Measurements from ENCODE around the gene APELA.
"Not testable (repeated sequence)": the region's sequence is repeated elsewhere in the genome, so short reads cannot be mapped to it uniquely, and the experiment has no call there.

APELA gene, protein sequence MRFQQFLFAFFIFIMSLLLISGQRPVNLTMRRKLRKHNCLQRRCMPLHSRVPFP

DNA sequence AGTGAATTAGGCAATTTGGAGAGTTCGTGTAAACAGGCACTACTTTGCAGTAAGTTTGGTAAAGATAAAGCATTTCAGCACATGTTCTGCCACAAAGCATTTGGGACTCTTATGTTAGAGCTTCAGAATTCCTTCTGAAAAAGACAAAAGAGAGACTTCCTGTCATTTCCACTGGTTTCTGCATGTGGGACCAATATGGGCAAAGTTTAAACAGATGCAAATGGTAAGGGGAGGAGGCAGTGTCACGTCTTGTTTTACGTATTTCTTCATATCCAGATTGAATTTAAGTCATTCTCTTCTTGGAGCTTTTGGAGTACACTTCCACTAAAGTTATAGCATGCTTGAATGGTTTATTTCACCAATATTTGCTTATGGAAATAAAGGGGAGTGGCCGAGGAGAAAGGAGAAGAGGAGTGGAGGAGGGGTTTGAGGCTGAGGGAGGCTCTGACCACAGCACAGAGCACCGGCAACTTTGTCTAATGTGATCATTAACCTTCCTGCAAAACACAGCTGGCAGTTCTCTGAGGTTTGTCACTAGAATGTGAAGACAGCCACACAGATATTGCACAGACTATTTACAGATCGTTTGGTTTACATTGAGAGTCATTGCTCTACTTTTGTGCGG lies at the start of gene APELA:
TSS of gene APELA (plus strand) at position 479 of the 625 bp plus-strand sequence. CDS start 154 bp downstream, outside the sequence.
- no peak for DNase-seq (ENCODE audit: low read depth)

DNA sequence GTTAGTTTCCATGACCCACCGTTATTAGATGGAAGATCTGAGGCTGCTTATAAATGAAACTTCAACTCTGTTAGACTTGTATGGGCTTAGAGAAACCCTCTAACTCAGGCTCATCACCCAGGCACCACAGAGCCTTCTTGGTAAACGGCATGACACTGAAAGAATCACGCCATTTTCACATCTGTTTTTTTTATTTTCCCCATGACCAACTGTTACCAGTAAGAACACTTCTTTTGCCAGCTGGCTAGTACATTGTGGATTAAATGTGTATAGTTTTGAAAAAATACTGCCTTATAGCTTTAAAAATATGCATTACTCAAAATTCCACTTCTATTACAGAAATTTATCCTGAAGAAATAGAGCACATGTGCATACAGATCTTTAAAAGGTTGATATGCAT lies 48.0 kb upstream of the APELA start:
- DNase-seq (ENCODE audit: low read depth): no peak

DNA sequence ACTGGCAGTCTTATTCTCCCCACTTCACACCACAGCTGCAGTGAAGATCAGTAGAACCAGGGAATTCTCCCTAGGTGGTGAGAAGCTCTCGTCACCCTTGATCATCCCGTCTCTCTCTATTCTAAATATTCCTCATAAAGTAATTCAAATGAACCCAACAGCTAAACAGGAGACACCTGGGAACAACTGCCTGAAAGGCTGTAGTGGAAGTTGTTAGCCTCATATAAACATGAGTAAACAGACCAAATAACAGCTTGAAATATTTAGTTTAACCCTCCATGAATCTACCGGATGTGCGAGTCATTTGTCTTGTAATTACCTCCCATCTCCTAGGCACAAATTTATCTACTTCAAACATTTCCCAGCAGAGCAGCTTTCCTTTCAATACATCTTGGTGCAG lies 30.4 kb upstream of the APELA start:
- no peak for DNase-seq (ENCODE audit: low read depth)

DNA sequence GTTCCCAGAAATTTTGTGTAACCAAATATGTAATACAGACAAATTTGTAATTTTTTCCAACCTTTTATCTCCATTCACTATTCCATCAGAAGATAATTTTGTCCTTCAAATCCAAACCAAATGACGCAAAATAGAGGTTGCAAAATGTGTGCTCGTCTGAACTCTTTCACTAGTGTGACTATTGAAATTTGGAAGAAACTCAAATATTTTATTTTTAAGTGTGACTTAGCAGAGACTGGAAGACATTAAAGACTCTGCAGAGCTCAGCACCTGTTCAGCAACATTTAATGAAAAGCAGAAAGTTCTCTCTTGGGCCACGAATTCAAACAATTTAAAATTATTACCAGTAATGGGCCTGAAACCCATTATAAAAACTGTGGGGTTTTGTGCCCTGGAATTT lies 30.0 kb upstream of the APELA start:
- DNase-seq (ENCODE audit: low read depth): no peak

DNA sequence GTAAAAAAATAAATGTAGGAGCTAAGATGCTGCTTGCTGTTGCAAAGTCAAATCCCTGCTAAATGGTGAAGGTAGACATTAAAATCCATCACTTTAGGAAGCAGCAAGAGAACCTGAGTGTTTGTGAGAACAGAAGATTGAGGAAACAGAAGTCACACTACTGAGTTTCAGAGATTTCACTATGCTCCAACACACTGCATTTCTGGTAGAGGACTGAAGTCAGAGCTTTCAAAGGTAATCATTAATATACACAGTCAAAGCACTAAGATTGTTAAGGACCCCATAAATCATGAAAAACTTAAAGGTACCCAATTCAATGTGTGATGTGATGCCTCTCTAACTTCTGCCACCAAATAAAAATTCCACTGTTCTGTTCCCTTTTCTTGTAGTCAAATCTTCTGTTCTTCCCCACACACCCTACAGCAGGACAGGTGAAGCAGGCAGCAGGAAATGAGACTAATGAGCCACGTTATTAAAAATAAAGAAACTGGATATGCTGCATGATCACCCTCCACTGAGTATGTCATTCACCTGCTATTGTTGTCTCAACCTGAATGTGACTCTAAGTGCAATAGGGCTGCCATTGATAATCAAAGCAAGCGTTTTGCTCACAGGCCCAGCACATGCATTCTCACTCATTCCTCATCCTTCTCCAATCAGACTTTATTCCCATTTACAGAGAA lies 28.9 kb upstream of the APELA start:
- DNase-seq (ENCODE audit: low read depth): no peak

DNA sequence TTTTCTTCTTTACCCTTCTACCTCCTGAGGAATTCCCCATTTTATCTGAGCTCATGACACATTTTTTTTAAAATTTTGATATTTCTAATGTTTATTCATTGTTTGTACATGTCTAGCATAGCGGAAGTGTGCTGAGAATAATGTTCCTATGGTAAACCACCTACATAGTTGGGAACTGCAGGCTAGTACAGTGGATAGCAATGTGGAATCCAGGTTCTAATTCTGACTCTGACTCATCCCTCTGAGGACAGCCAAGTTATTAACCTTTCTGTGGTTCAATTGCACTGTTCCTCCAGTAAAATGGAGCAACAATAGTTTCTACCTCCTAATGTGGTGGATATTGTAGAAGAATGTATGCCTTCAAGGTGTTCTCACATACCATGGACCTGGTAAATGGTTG lies 20.6 kb upstream of the APELA start:
- no peak for DNase-seq (ENCODE audit: low read depth)

DNA sequence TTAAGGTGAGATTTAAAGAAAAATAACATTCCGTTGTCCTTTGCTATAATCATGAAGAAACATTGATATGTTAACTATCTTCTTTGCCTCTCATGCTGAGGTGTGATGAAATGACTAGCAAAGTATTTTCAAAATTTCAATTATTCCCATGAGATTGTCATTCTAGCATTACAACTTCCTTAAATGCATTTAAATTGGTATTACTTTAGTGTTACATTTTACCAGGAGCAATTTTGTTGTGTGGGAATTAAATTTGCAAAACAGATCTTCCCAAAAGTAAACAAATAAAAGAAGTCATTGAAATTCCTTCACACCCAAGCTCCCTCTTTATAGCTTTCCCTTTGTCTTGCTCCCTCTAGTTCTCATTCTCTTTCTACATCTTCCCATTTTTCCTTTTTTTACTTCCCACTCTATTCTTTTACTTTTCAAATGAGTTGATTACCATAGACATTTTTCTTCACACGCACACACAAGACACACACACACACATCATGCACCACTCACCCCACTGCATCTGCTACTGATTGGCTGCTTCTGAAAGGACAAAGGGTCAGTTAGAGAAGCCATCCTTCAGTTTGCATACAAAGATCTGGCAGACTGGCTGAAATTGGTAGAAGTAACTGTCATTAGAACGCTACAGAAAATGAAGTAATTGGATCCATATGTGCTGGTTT lies 10.0 kb upstream of the APELA start:
- DNase-seq (ENCODE audit: low read depth): no peak

DNA sequence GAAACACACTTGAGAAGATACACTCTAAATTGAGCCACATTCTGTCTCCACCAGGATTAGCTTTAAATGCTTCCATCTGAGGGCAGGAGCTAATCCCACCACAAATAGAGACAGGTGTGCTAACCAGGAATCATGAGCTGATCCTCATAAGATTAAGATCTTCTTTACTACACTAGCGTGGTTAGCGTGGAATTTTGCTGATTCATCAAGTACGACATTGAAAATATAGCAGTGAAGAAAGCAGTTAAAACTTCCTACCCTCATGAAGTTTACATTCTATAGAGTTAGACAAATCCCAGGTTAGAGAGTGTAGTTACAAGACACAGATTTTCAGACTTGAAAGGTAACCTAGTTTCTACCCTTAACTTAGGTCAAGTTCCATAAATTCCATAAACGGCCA lies 5.3 kb upstream of the APELA start:
- no peak for DNase-seq (ENCODE audit: low read depth)

DNA sequence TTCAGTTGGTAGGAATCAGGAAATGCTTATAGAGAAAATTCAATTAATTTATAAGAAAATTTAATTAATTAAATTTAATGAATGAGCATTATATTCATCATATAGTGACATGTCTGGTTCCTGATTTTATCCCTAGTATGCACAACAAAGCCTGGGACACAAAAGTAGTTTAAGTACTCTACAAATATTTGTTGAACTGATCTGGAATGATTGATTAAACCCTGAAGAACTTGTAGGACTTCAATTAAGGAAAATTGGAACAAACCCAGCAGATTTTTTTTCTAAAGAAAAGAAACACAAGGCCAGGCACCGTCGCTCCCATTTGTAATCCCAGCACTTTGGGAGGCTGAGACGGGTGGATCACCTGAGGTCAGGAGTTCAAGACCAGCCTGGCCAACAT lies 4.5 kb upstream of the APELA start:
- DNase-seq (ENCODE audit: low read depth): no peak

DNA sequence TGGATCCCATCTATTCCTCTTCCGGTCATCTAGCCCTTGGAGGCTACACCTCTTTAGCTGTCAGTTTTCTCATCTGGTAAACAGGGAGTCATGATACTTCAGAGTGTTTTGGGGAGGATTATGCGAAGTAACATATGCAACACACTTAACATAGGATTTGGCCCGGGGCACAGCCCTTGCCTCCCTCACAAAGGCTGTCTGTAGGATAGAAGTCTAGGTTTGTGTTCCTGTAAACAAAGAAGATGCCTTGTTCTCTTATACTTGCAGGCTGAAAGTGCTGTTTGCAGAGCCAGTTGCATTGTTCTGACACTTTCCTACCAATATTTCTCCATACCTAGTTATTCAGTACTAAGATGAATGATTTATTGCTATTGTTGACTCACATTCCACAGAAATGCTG lies 2.2 kb upstream of the APELA start:
- DNase-seq (ENCODE audit: low read depth): no peak

DNA sequence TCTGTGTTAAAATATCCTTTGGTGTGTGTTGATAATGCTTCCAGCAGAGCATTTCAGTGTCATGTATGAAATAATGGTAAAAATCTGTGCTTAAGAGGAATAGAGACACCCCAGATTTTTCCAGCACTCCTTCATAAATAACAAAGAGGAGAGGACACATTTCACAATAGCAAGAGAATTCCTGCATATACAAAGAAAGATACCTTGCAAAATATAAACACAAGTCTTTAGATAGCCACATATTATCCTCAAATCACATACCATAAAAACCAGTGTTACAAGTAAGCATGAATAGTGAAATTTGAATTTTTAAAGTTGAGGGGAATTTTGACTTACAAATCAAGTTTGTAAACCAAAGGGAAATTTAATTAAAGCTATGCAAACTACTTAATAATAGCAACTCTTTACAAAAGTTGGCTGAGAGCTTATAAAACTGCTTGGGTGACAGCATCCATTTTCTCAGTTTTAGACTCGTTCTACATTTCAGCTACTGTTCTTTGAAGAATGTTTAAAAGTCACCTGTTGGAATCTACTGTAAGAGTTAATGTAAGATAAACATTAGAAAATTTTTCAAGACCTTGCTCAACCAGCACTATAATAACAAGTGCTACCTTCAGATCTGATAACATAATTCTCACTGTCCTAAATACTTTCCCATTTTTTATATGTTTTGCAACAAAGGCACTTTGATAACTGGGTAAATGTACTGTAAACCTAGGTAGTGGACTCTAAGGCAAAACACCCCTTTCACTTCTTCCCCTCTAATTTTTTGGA lies 3.7 kb downstream of the APELA start:
- no peak for DNase-seq (ENCODE audit: low read depth)

DNA sequence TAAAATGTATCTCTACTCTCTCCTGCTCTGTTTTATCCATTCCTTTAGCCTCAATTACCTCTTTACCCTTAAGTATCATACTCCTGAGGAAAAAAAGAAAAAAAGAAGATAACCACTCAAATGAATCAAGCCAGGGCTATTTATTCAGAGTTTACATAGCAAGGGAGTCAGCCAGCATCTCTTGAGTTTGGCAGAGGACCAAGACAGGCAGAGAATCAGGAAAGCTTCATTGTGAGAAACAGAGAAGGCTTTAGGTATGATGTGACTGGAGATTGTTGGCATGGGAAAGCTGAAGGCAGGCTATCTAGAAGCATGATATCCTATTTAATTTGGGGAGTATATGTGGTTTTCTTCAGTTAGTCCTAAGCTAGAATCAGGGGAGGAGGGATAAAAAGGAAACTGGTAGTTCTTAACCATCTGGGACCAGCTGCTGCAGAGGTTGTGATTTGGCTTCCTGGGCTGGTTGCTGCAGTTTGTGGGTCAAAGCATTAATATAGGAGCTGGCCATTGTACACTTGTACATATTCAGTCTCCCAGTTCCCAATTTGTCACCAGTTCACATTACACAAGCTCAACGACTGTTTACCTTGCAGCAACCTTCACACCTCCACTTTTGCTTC lies 11.2 kb downstream of the APELA start:
- no peak for DNase-seq (ENCODE audit: low read depth)

DNA sequence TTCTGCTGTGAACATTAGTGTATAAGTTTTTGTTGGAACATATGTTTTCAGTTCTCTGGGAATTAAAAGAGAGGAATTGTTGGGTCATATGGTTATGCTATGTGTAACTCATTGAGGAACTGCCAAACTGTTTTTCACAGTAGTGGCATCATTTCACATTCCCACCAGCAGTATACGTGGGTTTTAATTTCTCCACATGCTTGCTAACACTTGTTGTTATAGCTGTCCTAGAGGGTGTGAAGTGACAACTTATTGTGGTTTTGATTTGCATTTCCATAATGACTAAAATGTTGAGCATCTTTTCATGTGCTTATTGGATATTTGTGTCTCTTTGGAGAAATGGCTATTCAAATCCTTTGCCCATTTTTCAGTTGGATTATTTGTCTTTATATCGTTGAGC lies 13.7 kb downstream of the APELA start:
- DNase-seq (ENCODE audit: low read depth): peak; percentile 22

DNA sequence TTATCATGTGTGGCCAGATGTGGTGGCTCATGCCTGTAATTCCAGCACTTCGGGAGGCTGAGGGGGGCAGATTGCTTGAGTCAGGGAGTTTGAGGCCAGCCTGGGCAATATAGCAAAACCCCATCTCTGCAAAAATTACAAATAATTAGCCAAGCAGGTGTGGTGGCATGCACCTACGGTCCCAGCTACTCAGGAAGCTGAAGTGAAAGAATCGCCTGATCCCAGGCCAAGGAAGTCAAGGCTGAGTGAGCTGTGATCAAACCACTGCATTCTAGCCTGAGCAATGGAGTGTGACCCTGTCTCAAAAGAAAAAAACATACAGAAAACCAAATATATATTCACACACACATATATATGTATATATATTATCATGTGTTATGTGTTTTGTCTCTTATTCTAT lies 15.0 kb downstream of the APELA start:
- DNase-seq (ENCODE audit: low read depth): no peak

DNA sequence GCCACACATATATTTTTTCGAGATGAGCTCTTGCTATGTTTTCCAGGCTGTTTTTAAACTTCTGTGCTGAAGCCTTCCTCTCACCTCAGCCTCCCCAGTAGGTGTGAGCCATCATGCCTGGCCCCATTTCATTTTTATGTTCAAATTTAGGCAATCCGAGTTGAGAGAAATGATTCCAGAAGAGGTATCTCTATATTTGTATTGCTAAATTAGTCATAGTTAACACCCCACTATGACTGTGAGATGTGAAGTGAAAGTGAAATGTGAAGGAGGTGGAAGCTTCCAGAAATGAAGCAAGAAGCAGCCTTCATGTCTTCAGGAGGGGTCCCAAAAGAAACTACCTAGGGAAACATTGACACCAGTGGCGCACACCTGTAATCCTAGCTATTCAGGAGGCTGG lies 17.7 kb downstream of the APELA start:
- no peak for DNase-seq (ENCODE audit: low read depth)

DNA sequence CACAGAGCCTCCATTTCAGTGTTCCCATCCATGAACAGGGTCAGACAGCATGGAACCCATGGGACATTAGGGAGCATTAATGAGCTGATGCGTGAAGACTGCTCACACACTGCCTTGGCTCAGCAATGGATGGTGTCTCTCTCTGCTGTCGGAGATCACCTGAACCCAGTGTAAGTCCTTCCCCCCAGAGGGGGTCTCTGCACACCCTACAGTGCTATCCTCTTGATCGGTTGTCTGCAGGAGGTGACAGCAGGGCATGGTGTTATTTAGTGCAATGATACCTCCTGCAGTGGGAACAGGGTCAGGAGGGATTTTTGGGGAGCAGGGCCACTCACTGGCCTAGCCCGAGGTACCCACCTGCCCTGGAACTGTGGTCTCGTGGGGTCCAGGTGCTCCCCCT lies 25.6 kb downstream of the APELA start:
- DNase-seq (ENCODE audit: low read depth): no peak

DNA sequence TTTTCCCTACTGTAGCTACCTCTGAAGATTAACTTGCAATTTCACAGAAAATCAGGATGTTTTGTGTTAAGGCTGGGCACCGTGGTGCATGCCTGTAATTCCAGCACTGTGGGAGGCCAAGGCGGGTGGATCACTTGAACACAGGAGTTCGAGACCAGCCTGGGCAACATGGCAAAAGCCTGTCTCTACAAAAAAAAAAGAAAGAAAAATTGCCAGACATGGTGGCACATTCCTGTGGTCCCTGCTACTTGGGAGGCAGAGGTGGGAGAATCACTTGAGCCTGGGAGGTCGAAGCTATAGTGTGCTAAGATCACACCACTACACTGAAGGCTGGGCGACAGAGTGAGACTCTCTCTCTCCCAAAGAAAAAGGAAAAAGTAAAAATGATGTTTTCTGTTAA lies 27.4 kb downstream of the APELA start:
- DNase-seq (ENCODE audit: low read depth): no peak

DNA sequence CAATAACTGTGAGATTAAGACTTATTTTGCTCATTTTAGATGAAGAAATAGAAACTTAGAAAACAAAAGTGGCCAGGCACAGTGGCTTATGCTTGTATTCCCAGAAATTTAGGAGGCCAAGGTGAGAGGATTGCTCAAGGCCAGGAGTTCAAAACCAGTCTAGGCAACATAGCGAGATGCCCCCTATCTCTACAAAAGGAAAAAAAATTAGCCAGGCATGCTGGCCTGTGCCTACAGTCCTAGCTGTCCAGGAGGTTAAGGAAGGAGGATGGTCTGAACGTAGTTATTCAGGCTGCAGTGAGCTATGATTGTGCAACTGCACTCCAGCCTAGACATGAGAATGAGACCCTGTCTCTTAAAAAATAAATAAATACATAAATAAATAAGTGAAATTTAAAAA lies 28.0 kb downstream of the APELA start:
- DNase-seq (ENCODE audit: low read depth): no peak

DNA sequence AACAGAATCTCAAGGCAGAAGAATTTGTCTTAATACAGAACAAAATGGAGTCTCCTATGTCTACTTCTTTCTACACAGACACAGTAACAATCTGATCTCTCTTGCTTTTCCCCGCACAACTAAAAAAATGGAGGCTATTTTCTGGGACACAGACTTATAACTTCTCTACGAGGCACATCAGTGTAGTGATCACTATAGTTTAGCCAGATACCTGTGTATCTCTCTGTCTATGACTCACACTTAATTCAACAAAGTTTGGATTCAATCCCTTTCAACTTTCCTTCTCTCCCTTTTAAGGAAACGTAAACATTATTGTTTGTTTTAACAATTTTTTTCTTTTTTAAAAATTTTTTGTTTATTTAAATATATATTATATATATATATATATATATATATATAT lies 29.4 kb downstream of the APELA start:
- no peak for DNase-seq (ENCODE audit: low read depth)

DNA sequence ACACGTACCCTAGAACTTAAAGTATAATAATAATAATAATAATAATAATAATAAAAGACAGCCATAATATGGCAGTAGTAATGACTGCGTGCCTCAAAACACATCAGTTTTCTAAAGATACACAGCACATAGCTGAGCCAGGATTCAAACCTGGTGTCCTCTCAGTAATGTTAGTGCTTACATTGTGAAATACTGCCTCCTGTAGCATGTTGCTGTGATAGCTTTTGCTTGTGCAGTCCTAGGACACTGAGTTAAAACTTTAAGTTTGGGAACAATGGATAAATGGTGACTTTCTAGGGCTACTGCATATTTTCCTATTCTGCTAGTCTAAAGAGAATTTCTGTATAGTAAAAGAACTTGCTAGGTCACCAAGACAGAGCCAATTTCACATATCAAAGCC lies 36.5 kb downstream of the APELA start:
- DNase-seq (ENCODE audit: low read depth): not testable (repeated sequence)

DNA sequence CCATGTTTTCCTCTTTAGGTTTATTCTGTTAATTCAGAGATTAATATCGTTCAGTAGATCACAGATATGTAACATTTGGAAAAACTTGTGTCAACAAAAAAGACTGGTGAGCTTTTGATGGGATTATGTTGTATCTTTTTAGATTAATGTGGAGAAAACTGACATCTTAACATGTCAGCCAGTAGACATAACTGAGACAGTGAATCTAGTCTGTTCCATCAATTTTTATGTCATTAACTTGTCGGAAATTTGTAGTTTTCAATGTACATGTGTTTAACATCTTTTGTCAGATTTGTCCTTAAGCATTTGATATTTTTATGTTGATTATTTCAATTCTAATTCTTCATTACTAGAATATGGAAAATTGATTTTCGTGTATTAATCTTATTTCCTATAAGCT lies 42.0 kb downstream of the APELA start:
- DNase-seq (ENCODE audit: low read depth): no peak

DNA sequence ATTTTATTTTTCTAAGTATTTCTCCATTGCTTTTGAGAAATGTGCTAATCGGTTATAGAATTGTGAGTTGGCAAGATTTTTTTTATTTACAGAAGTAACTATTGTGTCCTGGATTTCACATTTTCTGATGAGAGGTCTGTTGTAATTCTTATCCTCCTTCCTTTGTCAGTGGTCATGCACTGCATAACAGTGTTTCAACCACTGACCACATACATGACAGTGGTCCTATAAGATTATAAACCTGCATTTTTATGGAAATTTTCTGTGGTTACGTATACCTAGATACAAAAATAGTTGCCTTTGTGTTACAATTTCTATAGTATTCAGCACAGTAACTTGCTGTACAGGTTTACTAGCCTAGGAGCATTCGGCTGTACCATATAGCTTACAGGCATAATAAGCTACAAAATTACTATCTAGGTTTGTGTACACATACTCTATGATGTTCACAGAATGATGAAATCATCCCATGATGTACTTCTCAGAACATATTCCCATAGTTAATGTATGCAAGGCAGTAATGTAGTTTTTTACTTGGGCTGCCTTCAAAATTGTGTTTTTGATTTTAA lies 47.8 kb downstream of the APELA start:
- no peak for DNase-seq (ENCODE audit: low read depth)
